Measurements from ENCODE around the gene SPACA4.

The SPACA4 gene

GRCh38 chr19:48598996-48599700, 7.4 kb upstream of the SPACA4 start:
- H3K27ac ChIP-seq (ENCODE audit: low read length) = no peak overlapping the region
- H3K9me3 ChIP-seq (ENCODE audit: insufficient read depth, low read depth, low read length) = no peaks in the 10 kb centered on the region
- no peaks in the 10 kb centered on the region for H3K36me3 ChIP-seq (ENCODE audit: insufficient read depth, low read depth, low read length)
- no peaks in the 10 kb centered on the region for H3K4me1 ChIP-seq (ENCODE audit: insufficient read depth, low read length)
- H3K9ac ChIP-seq (ENCODE audit: low read depth, low read length) = no peak overlapping the region
- no peaks in the 10 kb centered on the region for H3K27me3 ChIP-seq (ENCODE audit: insufficient read depth, low read length)
- H3K4me3 ChIP-seq (ENCODE audit: low read length) = no peak overlapping the region

- H3K4me1 ChIP-seq (ENCODE audit: insufficient read depth, low read length) = no peaks in the 10 kb centered on the region
- no peaks in the 10 kb centered on the region for H3K36me3 ChIP-seq (ENCODE audit: insufficient read depth, low read depth, low read length)
- no peak overlapping the region for H3K4me3 ChIP-seq (ENCODE audit: low read length)
- no peak overlapping the region for H3K27ac ChIP-seq (ENCODE audit: low read length)
- no peak overlapping the region for H3K9ac ChIP-seq (ENCODE audit: low read depth, low read length)
- H3K27me3 ChIP-seq (ENCODE audit: insufficient read depth, low read length) = no peaks in the 10 kb centered on the region
- no peaks in the 10 kb centered on the region for H3K9me3 ChIP-seq (ENCODE audit: insufficient read depth, low read depth, low read length)
Observed at GRCh38 chr19:48600679-48601417, 5.7 kb upstream of the SPACA4 start.

GRCh38 chr19:48603001-48603400, 3.5 kb upstream of the SPACA4 start:
- H3K9me3 ChIP-seq (ENCODE audit: insufficient read depth, low read depth, low read length) = no peaks in the 10 kb centered on the region
- H3K27ac ChIP-seq (ENCODE audit: low read length) = no peak overlapping the region
- no peaks in the 10 kb centered on the region for H3K4me1 ChIP-seq (ENCODE audit: insufficient read depth, low read length)
- no peaks in the 10 kb centered on the region for H3K27me3 ChIP-seq (ENCODE audit: insufficient read depth, low read length)
- no peak overlapping the region for H3K9ac ChIP-seq (ENCODE audit: low read depth, low read length)
- no peaks in the 10 kb centered on the region for H3K36me3 ChIP-seq (ENCODE audit: insufficient read depth, low read depth, low read length)
- H3K4me3 ChIP-seq (ENCODE audit: low read length) = no peak overlapping the region

GRCh38 chr19:48603449-48603848, 3.1 kb upstream of the SPACA4 start:
- Histone ChIP-seq H3K36me3 (ENCODE audit: insufficient read depth, low read depth, low read length) (no peaks in the 10 kb centered on the region), H3K4me1 (ENCODE audit: insufficient read depth, low read length) (no peaks in the 10 kb centered on the region), H3K9me3 (ENCODE audit: insufficient read depth, low read depth, low read length) (no peaks in the 10 kb centered on the region), H3K27me3 (ENCODE audit: insufficient read depth, low read length) (no peaks in the 10 kb centered on the region), H3K9ac (ENCODE audit: low read depth, low read length) (no peak overlapping the region), H3K4me3 (ENCODE audit: low read length) (no peak overlapping the region), H3K27ac (ENCODE audit: low read length) (no peak overlapping the region)

- no peaks in the 10 kb centered on the region for H3K9me3 ChIP-seq (ENCODE audit: insufficient read depth, low read depth, low read length)
- H3K9ac ChIP-seq (ENCODE audit: low read depth, low read length) = no peak overlapping the region
- no peaks in the 10 kb centered on the region for H3K27me3 ChIP-seq (ENCODE audit: insufficient read depth, low read length)
- no peak overlapping the region for H3K4me3 ChIP-seq (ENCODE audit: low read length)
- H3K27ac ChIP-seq (ENCODE audit: low read length) = no peak overlapping the region
- no peaks in the 10 kb centered on the region for H3K36me3 ChIP-seq (ENCODE audit: insufficient read depth, low read depth, low read length)
- no peaks in the 10 kb centered on the region for H3K4me1 ChIP-seq (ENCODE audit: insufficient read depth, low read length)
Observed at GRCh38 chr19:48603850-48604249, 2.7 kb upstream of the SPACA4 start.

GRCh38 chr19:48607359-48607755, 815 bp downstream of the SPACA4 start:
- H3K27me3 ChIP-seq (ENCODE audit: insufficient read depth, low read length) = no peaks in the 10 kb centered on the region
- H3K9me3 ChIP-seq (ENCODE audit: insufficient read depth, low read depth, low read length) = no peaks in the 10 kb centered on the region
- H3K36me3 ChIP-seq (ENCODE audit: insufficient read depth, low read depth, low read length) = no peaks in the 10 kb centered on the region
- no peak overlapping the region for H3K9ac ChIP-seq (ENCODE audit: low read depth, low read length)
- H3K27ac ChIP-seq (ENCODE audit: low read length) = no peak overlapping the region
- H3K4me1 ChIP-seq (ENCODE audit: insufficient read depth, low read length) = no peaks in the 10 kb centered on the region
- no peak overlapping the region for H3K4me3 ChIP-seq (ENCODE audit: low read length)

- Histone ChIP-seq H3K4me3 (ENCODE audit: low read length) (peak overlapping the region; percentile 6; the same call in 1 of the 2 replicates), H3K9ac (ENCODE audit: low read depth, low read length) (no peak overlapping the region), H3K36me3 (ENCODE audit: insufficient read depth, low read depth, low read length) (no peaks in the 10 kb centered on the region; the same call in 1 of the 2 replicates), H3K27ac (ENCODE audit: low read length) (no peak overlapping the region), H3K9me3 (ENCODE audit: insufficient read depth, low read depth, low read length) (no peaks in the 10 kb centered on the region), H3K4me1 (ENCODE audit: insufficient read depth, low read length) (peaks cover under 1% of the 10 kb centered on the region; the same call in 1 of the 2 replicates), H3K27me3 (ENCODE audit: insufficient read depth, low read length) (no peaks in the 10 kb centered on the region)
Observed at GRCh38 chr19:48608798-48609263, 2.3 kb downstream of the SPACA4 start.

- Histone ChIP-seq H3K27me3 (ENCODE audit: insufficient read depth, low read length) (no peaks in the 10 kb centered on the region), H3K4me1 (ENCODE audit: insufficient read depth, low read length) (peaks cover 6% of the 10 kb centered on the region), H3K4me3 (ENCODE audit: low read length) (no peak overlapping the region), H3K36me3 (ENCODE audit: insufficient read depth, low read depth, low read length) (no peaks in the 10 kb centered on the region; the same call in 1 of the 2 replicates), H3K27ac (ENCODE audit: low read length) (no peak overlapping the region), H3K9me3 (ENCODE audit: insufficient read depth, low read depth, low read length) (no peaks in the 10 kb centered on the region), H3K9ac (ENCODE audit: low read depth, low read length) (no peak overlapping the region)
Observed at GRCh38 chr19:48609571-48610108, 3.1 kb downstream of the SPACA4 start.

- no peaks in the 10 kb centered on the region for H3K9me3 ChIP-seq (ENCODE audit: insufficient read depth, low read depth, low read length)
- no peak overlapping the region for H3K27ac ChIP-seq (ENCODE audit: low read length)
- H3K9ac ChIP-seq (ENCODE audit: low read depth, low read length) = no peak overlapping the region
- peaks cover 9% of the 10 kb centered on the region for H3K4me1 ChIP-seq (ENCODE audit: insufficient read depth, low read length)
- no peak overlapping the region for H3K4me3 ChIP-seq (ENCODE audit: low read length)
- H3K27me3 ChIP-seq (ENCODE audit: insufficient read depth, low read length) = no peaks in the 10 kb centered on the region
- H3K36me3 ChIP-seq (ENCODE audit: insufficient read depth, low read depth, low read length) = peaks cover 18% of the 10 kb centered on the region
Observed at GRCh38 chr19:48611872-48612271, 5.3 kb downstream of the SPACA4 start.

GRCh38 chr19:48613024-48613851, 6.7 kb downstream of the SPACA4 start:
- H3K27ac ChIP-seq (ENCODE audit: low read length) = peak overlapping the region; percentile 67
- peak overlapping the region; percentile 74; the same call in 1 of the 2 replicates for H3K9ac ChIP-seq (ENCODE audit: low read depth, low read length)
- peaks cover 15% of the 10 kb centered on the region for H3K4me1 ChIP-seq (ENCODE audit: insufficient read depth, low read length)

GRCh38 chr19:48613852-48614435, 7.4 kb downstream of the SPACA4 start:
- Histone ChIP-seq H3K9me3 (ENCODE audit: insufficient read depth, low read depth, low read length) (no peaks in the 10 kb centered on the region), H3K4me1 (ENCODE audit: insufficient read depth, low read length) (peaks cover 15% of the 10 kb centered on the region), H3K9ac (ENCODE audit: low read depth, low read length) (peak overlapping the region; percentile 74), H3K27ac (ENCODE audit: low read length) (peak overlapping the region; percentile 67), H3K4me3 (ENCODE audit: low read length) (peak overlapping the region; percentile 40), H3K36me3 (ENCODE audit: insufficient read depth, low read depth, low read length) (peaks cover 35% of the 10 kb centered on the region), H3K27me3 (ENCODE audit: insufficient read depth, low read length) (no peaks in the 10 kb centered on the region)

More at GRCh38 chr19:48613024-48613851, 6.7 kb downstream of the SPACA4 start:
- H3K9me3 ChIP-seq (ENCODE audit: insufficient read depth, low read depth, low read length) = no peaks in the 10 kb centered on the region
- no peak overlapping the region for H3K4me3 ChIP-seq (ENCODE audit: low read length)
- no peaks in the 10 kb centered on the region for H3K27me3 ChIP-seq (ENCODE audit: insufficient read depth, low read length)
- H3K36me3 ChIP-seq (ENCODE audit: insufficient read depth, low read depth, low read length) = peaks cover 32% of the 10 kb centered on the region
